ENCODE results near the gene AEBP1.

Gene AEBP1

DNA sequence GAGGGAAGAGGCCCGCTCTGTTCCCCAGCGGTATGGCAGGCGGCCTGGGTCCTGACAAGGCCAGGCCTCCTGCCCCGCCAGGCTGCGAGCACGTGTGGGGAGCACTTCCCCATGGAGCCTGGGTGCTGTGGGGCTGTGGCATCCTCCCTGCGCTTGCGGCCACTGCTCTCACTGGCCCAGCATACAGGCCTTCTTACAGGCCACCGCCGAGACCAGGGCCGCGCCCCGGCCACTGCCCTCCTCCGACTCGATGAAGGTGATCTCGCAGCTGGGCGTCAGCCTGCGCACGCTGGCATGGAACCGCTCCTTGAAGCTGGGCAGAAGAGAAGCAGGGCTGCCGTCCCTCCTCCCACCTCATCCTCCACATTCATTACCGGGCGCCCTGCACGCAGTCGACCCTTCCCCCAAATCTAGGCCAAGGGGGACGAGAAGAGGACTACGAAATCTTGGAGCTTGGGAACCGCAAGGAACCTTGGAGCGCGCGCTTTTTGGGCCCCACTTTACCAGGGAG is 40.9 kb downstream of the AEBP1 start:
- no peak for FAIRE-seq

DNA sequence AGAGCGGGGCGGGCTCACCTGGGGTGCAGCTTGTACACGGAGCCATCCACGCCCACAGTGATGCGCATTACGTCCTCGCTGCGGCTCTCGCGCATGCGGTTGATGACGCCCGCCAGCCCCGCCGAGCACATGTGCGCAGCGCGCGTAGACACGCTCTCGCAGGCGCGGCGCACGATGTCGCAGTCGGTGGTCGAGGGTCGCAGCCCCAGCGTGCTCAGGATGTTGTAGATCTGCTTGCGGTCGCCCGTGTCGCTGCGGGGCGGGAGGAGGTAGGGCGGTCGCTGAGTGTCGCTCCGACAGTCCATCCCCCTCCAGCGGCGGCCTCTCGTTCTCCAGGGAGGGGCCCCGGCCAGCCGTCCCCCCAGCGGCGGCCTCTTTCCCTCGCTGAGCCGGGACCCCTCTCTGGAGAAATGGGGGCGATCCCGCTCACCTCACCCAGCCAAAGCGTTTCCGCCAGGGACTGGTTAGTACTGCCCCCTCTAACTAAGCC is 41.4 kb downstream of the AEBP1 start:
- FAIRE-seq, result no peak

DNA sequence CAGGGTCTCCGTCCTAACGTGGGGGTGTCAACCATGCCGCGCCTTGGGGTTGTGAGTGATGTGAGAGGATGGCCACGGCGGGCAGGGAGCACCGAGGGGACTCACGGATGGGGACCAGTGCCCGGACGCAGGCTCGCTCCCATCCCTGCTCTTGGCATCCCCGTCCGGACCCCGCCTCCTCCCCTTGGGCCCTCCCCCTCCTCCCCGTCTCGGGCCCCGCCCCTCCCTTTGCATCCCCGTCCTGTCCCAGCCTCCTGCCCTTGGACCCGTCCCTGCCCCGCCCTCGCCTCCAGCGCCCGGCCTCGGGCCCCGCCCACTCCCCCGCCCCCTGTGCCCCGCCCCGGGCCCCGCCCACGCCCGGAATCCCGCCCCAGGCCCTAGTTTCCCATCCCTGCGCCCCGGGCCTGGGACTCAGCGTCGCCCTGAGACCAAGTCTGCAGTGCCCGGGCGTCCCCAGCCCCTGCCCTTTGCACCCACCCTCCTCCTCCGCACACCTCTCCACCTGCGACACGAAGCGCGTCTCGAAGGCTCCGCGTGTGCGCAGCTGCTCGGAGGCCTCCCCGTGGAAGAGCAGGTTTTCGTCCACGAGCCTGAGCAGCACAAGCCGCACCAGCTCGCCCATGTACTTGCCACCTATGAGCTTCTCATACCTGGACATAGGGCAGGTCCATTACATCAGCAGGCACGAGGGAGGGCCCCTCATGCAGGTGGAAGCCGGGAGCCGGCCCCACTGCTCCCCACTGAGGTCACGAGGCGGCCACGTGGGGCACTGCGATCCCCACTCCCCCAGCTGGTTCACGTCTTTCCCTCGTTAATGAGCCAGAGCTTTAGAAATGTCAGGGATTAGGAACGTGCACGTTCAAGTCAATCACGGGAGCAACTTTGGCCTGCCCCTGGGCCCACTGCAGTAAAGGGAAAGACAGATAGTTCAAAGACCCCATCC is 42.1 kb downstream of the AEBP1 start:
- no peak for FAIRE-seq

- FAIRE-seq, result no peak
Observed at GRCh38 chr7:44147026-44147991, 43.2 kb downstream of the AEBP1 start.

DNA sequence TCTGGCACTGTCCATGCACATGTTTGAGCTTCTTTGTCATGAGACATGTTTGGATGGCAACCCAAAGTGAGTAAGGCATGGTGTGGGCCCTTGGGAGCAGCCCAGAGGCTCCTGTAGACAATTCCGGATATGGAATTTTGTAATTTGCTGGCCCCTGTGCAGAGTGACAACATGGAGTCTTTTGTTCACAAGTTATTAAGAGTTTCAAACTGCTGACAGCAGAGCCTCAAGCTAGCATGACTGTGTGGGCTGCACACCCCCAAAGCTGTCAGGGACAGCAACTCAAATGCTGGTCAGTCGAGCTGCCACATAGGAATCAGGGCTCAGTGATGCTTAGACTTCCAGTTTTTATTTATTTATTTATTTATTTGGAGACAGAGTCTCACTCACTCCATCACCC is 44.0 kb downstream of the AEBP1 start:
- no peak for FAIRE-seq

DNA sequence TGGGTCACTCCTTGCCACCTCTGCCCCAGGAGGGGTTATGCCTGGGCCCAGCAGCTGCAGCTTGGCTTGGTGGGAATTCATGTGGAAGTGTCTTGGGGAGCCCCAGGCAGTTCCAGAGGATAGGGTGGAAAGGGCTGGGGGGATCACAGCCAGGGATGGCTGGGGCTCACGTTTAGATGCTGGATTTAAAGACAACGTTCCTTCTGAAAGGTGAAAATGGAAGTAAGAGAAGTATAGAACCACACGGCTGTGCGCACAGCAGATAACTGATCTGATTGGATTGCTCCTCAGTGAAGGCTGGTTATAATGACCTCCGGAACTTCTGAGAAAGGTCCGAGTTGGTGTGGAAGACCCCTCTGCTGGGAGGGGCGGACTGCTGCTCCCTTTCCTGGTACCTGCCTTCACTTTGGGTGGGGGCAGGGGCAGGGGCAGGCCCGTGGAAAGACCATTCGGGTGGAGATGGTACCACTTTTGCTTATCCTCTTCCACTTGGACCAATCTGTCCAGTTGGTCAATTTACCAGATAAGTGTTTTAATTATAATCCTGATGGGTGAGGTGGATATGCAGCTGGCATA is 44.9 kb downstream of the AEBP1 start:
- no peak for FAIRE-seq

DNA sequence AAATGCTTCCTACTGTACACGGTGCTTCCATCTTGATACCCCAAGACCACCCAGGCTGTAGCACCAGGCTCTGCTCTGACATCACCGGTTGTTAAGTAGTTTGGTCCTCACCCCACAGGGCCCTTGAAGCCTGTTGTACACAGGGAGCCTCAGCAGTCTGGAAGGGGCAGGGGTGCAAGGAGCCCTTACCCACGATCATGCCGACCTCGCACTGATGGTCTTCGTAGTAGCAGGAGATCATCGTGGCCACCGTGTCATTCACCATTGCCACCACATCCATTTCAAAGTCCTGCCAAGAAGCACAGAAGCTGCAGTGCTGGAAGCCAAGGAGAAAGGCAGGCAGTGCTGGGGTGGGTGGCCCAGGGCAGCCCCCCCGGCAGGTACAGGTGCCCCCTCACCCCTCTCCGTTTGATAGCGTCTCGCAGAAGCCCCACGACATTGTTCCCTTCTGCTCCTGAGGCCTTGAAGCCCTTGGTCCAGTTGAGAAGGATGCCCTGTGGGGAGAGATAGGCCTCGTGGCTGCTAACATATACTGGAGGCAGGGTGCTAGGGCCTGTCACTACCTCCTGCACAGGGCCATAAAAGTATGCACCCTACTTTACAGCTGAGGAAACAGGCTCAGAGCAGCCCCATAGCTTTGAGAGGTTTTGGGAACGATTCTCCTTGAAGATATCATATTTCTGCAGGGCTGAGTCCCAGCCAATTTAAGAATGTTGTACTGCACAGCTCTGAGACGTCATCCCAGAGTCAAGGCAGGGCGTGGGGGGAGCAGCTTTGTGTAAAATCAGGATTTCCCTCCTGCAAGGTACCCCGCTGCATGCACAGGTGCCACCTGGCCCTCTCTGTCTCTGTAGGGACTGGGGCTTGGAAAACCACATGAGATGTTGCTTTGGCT is 45.7 kb downstream of the AEBP1 start:
- FAIRE-seq, result no peak

- no peak for FAIRE-seq
Observed at GRCh38 chr7:44150466-44150832, 46.3 kb downstream of the AEBP1 start.

- no peak for FAIRE-seq
Observed at GRCh38 chr7:44150966-44151941, 47.1 kb downstream of the AEBP1 start.

DNA sequence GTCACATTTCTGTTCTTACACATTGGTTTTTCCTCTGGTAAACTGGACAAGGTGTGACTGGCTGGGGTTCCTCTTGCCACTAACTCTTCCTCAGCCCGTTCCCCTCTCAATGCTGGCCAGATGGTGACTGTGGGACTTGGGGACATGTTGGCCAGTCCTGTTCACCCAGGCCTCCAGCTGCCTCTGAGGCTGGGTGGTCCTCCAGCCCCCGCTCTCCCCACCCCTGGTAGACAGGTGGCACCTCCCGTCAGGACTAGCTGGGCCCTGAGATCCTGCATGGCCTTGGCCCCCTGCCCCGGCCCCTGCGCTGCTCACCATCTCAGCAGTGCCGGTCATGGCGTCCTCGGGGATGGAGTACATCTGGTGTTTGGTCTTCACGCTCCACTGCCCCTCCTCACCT is 47.8 kb downstream of the AEBP1 start:
- no peak for FAIRE-seq

DNA sequence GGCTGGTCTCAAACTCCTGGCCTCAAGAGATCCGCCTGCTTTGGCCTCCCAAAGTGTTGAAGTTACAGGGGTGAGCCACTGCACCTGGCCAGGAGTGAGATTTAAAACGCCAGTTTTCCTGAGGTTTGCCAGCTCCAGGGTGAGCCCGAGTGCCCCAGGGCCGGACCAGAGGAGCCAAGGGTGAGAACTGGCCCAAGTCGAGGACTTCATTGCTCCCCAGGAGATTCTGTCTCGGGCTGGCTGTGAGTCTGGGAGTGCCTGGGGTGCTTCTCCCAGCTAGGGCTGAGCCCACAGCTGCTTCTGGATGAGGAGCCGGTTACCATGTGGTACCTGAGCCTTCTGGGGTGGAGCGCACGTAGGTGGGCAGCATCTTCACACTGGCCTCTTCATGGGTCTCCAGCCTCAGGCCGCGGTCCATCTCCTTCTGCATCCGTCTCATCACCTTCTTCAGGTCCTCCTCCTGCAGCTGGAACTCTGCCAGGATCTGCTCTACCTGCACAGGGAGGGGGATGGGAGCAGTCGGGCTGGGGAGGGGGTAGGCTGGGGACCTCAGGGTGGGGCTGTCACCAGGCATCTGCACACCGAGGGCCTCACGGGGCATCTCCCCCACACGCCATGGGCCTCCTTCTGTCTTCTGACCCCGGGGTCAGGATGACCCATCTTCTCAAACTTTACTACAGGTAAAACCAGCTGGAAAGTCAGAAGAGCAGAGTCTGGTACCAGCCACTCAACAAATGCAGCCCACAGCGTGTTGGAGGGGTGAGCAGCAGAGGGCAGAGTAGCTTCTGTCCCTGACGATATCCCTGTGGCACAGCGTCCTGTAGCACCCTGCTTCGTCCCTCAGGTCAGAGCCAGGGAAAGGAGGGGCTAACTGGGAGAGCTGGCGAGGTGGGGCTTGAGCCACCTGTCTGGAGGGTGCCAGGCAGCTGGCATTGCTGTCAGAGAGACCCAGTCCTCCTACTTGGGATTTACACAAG is 49.1 kb downstream of the AEBP1 start:
- FAIRE-seq, result no peak

DNA sequence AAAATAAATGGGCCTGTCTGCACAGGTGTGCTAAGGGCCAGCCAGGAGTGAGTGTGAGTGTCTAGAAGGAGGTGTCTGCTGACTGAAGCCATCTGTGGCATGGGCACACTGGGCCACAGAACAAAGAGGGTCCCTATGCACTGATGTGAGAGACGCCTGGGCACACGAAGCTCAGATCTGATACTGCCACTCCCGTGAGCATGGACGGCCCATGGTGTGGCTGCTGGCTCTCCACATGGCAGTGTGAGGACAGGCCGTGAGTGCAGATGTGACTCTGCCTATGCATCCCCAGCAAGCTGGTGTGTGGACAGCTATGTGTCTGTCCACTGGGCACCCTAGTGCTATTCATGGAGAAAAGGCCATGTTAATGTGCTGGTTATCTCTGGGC is 49.8 kb downstream of the AEBP1 start:
- FAIRE-seq, result no peak

GRCh38 chr7:44154703-44155102 is 50.6 kb downstream of the AEBP1 start:
- no peak for FAIRE-seq

GRCh38 chr7:44155191-44156185 is 51.3 kb downstream of the AEBP1 start:
- FAIRE-seq, result no peak

DNA sequence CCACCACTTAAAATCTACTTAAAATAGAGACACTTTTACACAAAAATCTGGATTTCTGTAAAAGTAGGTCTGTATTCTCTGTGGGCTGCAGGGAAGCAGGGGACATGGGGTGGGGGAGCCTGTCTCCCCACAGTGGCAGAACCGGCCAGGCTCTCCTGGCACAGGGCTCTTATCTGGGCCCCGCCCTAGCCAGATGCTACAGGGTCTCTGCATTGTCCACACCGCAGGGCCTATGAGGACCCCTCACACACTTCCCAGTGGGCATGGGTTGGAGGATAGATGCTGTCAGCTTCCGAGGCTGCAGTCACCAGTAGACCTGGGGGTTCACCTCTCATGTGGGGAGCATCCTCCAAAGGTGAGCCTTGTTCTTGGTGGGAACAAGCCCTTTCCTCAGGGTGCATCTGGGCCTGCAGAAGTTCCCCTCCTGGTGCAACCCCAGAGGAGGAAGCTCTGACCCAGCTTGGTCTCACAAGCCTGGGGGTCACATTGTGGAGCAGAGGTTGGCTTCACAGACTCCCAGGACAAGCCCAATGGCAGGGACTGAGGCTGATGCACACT is 52.4 kb downstream of the AEBP1 start:
- no peak for FAIRE-seq

GRCh38 chr7:44157116-44158080 is 53.3 kb downstream of the AEBP1 start:
- no peak for FAIRE-seq

Data from endometrium (tissue), 2 donors.